Thymus (tissue), 11 donors: Measurements from ENCODE around the gene TTLL10. TPM values are rescaled to one million over a fixed set of nuclear protein-coding genes. Genes with fewer than 3 reads are reported as not detected.
A peak's percentile ranks its signal among the peaks of the same experiment; 100 is the strongest.

Source experiments
- DNase-seq, 9 donors: peaks; one replicate each; pipeline ENCODE4 v3.0.0-alpha.2; 2013; ENCODE audit warnings: low spot score in 9 of 9, low read depth in 6 of 9, missing footprints in 1 of 9
- H3K27ac ChIP-seq, 2 donors: one replicate each; pipeline ENCODE4 v1.5.1; 2013; ENCODE audit warnings: control low read depth in 1 of 2, low read depth in 1 of 2, low read length in 1 of 2, mild to moderate bottlenecking in 1 of 2, moderate library complexity in 1 of 2
- H3K27me3 ChIP-seq, 2 donors: one replicate each; pipeline ENCODE4 v1.5.1; 2013; ENCODE audit warnings: low read length in 1 of 2; ENCODE audit not compliant: control insufficient read depth in 2 of 2, insufficient read depth in 1 of 2
- H3K36me3 ChIP-seq, 2 donors: one replicate each; pipeline ENCODE4 v1.5.1; 2013; ENCODE audit warnings: low read length in 1 of 2, mild to moderate bottlenecking in 1 of 2, moderate library complexity in 1 of 2; ENCODE audit not compliant: control insufficient read depth in 2 of 2, insufficient read depth in 2 of 2
- H3K4me1 ChIP-seq, 2 donors: one replicate each; pipeline ENCODE4 v1.5.1; 2013; ENCODE audit warnings: low read length in 2 of 2; ENCODE audit not compliant: control insufficient read depth in 2 of 2, insufficient read depth in 2 of 2
- H3K4me3 ChIP-seq, 2 donors: one replicate each; pipeline ENCODE4 v1.5.1; 2013; ENCODE audit warnings: low read length in 2 of 2, control low read depth in 1 of 2, mild to moderate bottlenecking in 1 of 2
- H3K9me3 ChIP-seq, 2 donors: one replicate each; pipeline ENCODE4 v1.5.1; 2013; ENCODE audit warnings: low read length in 1 of 2, mild to moderate bottlenecking in 1 of 2; ENCODE audit not compliant: control insufficient read depth in 2 of 2, insufficient read depth in 1 of 2
- WGBS: extraction: QIAGEN DNeasy Blood & Tissue Kit; methylation state at CpG from one replicate; pipeline ENCODE4 v1.1.7; 2013; 5-methylcytosine and 5-hydroxymethylcytosine counted together
- polyA plus RNA-seq: library from polyadenylated mRNA; stranded (reverse); fragments of 200-250 nt; gene quantifications from one replicate; pipeline ENCODE4 v1.2.3, GENCODE V29; 2013
- total RNA-seq: library from RNA; stranded (reverse); fragments of 120-200 nt; gene quantifications from one replicate; pipeline ENCODE4 v1.2.4, GENCODE V29; 2013
- donor health status: healthy.

The TTLL10 gene
- total and polyA plus RNA-seq, 2 donors = 0.14 to 0.27 TPM

DNA sequence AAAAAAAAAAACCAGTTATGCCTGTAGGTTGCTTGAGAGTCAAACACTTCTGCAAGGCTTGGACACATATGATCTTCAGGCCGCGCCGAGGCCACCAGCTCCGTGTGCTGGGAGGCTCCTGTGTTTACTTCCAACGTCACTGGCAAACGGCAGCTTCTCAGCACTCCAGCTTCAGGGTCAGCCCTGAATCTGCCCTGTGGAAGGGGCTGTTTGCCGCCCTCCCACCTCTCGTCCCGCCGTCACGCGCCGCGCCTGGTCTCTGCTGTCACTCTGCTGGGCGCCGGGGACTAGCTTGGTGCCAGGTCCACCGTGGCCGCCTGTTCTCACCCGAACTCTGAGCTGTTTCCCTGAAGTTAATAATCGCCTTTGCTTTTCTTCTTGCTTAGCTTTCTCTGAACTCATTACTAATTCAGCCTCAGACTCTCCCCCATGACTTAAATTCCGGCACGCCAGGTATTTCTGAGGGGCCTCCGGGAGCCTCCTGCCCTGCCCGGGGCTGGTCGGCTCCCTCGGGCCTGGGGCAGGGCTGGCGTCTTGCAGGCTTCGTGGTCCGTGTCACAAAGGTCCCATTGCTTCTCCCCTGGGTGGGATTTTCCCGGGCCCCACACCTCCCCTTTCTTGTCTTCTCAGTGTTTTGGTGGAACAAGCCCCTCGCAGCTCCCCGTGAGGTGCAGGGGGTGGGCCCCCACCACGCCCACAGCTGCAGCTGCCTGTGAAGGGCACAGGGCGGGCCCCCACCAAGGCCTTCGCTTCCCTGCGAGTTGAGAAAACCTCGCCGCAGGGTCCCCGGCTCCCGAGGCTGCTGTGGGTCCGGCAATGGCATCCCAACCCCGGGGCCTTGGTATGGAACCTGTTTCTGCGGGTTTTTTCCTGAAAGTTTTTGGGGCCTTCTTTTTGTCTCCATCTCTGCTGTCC lies 43.2 kb upstream of the TTLL10 start:
- H3K27me3 ChIP-seq = peaks cover 0 to 3% of the 10 kb centered on the region in 2 donors

DNA sequence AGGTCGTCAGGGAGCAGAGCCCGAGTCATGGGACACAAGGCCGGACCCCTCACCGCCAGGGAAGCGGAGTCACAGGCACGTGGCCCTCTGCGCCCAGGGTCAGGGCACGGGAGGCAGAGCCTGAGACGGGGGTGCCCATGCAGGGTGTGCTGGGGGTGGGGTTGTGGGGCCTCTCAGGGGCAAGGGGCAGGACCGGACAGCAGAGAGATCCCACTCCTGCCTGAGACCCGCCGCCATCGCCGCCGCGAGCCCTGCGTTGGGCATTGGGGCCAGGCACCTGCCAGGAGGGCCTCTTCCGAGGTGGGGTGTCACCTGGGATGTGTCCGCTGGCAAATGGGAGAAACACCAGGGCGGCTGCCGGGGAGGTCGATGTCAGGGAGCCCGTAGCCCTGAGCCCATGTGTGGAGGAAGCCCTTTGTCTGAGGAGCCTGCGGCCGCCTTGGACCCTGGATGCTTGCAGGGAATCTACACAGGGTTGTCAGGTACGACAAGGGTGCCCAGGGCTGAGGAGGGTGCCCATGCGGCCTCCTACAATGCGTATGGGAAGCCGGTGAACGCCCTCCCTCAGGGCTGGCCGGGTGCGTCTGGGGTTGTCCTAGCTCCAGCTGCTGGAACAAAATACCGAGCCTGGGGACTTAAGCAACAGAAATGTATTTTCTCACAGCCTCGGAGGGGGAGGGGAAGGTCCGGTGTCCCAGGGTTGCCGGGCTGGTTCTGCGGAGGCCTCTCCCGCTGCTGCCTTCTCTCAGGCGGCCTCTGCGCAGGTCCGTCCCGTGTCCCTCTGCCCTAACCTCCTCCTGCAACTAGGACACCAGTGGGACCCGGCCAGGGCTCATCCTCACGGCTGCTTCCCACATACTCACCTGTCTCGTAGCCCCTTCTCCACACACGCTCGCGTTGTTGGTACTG lies 41.4 kb upstream of the TTLL10 start:
- WGBS = 94% methylated on average over 48 of the region's 48 CpGs
- Histone ChIP-seq H3K27me3 (peaks cover 0 to 13% of the 10 kb centered on the region in 2 donors), H3K36me3 (no peaks in the 10 kb centered on the region), H3K4me1 (peaks cover 15 to 34% of the 10 kb centered on the region in 2 donors), H3K9me3 (peaks cover 0 to 6% of the 10 kb centered on the region in 2 donors), H3K27ac (no peak overlapping the region), H3K4me3 (no peak overlapping the region)
- DNase-seq = no peak

More for the DNA sequence above, 43.2 kb upstream of the TTLL10 start:
- WGBS = 95% methylated on average over 43 of the region's 43 CpGs
- no peak overlapping the region for H3K27ac ChIP-seq
- H3K4me1 ChIP-seq = peaks cover 3 to 16% of the 10 kb centered on the region in 2 donors
- DNase-seq = no peak
- H3K36me3 ChIP-seq = no peaks in the 10 kb centered on the region
- no peak overlapping the region for H3K4me3 ChIP-seq
- H3K9me3 ChIP-seq = peaks cover 0 to 6% of the 10 kb centered on the region in 2 donors

DNA sequence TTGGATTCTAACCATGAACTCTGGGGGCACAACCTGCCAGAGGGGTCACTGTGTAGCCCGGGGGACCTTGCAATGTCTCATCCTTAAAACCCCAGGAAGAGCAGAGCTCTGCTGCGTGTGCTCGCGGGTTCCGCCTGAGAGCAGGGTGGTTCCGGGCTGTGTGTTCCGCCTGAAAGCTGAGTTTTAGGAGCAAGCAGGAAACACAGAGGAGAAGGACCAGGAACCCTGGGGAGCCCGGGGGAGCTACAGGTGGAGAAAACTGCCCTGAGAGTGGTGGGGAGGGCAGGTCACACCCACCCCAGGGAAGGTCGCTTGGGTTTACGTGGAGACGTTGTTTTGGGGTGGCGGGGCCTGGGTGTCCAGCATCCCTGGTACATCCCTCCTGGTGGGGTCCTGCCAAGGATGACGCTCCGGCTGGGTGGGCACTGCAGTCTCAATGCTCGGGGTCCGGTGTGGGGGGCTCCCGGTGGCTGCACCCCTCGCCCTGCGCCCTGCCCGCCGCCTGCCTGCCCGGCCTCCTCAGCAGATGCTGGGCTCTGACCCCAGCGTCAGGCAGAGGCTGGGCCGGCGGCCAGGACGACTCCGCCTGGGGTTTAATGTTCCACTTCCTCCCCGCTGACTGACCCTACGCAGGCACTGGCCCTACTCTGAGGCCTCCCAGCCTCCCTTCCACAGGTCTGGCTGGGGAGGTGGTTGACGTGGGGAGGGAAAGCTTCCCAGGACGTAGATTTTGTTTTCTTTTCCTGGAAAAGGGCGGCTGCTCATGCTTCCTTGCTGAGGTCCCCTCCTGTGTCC lies 40.5 kb upstream of the TTLL10 start:
- H3K36me3 ChIP-seq = no peaks in the 10 kb centered on the region
- 91% methylated on average over 32 of the region's 32 CpGs for WGBS
- peaks cover 19 to 42% of the 10 kb centered on the region in 2 donors for H3K4me1 ChIP-seq
- peaks cover 0 to 15% of the 10 kb centered on the region in 2 donors for H3K27me3 ChIP-seq
- no peak overlapping the region for H3K4me3 ChIP-seq
- H3K27ac ChIP-seq = no peak overlapping the region
- no peak for DNase-seq
- H3K9me3 ChIP-seq = peaks cover 0 to 6% of the 10 kb centered on the region in 2 donors

DNA sequence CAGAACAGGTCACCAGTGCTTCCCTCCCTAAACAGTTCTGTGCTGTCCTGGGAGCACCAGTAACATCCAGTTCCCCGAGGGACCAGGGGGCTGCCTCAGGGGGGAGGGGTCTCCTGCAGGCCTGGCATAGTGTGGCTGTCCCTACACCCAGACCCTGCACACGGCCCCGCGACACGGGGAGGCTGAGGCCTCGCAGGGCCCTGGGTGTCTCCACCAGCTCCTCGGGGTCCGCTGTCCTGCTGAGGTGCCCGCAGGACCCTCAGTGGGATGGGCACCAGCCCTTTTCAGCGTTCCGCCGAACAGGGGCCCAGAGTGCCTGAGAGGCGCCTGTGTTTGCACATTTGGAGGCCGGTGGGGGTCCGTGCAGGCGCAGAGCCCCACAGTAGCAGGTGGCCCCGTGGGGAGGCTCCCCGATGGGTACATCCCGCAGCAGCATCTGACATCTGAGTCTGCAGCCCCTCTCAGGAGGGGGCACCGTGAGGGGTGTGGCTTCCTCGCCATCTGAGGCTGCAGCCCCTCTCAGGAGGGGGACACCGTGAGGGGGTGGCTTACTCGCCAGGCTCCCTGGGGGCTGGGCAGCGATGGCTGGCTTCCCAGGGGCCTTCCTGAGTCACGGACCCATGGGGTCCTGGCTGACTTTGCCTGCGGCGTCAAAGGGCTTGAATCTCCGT lies 39.2 kb upstream of the TTLL10 start:
- Histone ChIP-seq H3K36me3 (no peaks in the 10 kb centered on the region), H3K9me3 (peaks cover 0 to 9% of the 10 kb centered on the region in 2 donors), H3K4me1 (peaks cover 19 to 44% of the 10 kb centered on the region in 2 donors), H3K27ac (no peak overlapping the region), H3K27me3 (peaks cover 0 to 15% of the 10 kb centered on the region in 2 donors), H3K4me3 (no peak overlapping the region)
- DNase-seq = peak in 1 of 9 donors; percentile 57
- 83% methylated on average over 28 of the region's 28 CpGs for WGBS

DNA sequence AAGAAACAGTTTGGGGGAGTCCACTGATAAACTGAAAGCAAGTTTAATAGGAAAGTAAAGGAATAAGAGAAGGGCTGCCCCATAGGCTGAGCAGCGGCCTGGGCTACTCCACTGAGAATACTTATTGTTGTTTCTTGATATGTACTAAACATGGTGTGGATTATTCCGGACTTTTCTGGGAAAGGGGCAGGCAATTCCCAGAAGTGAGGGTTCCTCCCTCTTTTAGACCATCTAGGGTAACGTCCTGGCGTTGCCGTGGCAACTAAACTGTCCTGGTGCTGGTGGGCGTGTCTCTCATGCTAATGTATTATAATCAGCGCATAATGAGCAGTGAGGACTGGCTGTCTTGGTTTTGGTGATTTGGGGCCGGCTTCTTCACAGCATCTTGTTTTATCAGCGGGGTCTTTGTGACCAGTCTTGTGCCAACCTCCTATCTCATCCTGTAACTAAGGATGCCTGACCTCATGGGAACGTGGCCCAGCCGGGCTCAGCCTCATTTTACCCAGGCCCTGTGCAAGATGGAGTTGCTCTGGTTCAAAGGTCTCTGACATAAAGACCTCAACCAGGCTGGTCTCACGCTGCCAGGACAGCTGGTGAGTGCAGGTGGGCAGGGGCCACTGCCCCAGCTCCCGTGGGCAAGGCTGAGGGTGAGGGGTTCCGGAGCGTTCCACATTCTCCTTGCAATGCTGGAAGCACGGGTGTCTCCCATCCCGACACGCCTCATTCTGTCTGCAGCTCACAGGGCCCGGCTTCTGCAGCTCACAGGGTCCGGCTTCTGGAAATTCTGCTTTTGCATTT lies 38.1 kb upstream of the TTLL10 start:
- DNase-seq = no peak
- peaks cover 0 to 14% of the 10 kb centered on the region in 2 donors for H3K27me3 ChIP-seq
- WGBS = 96% methylated on average over 20 of the region's 20 CpGs
- no peak overlapping the region for H3K27ac ChIP-seq
- no peaks in the 10 kb centered on the region for H3K36me3 ChIP-seq
- no peak overlapping the region for H3K4me3 ChIP-seq
- H3K9me3 ChIP-seq = peaks cover 0 to 9% of the 10 kb centered on the region in 2 donors
- H3K4me1 ChIP-seq = peaks cover 19 to 44% of the 10 kb centered on the region in 2 donors

DNA sequence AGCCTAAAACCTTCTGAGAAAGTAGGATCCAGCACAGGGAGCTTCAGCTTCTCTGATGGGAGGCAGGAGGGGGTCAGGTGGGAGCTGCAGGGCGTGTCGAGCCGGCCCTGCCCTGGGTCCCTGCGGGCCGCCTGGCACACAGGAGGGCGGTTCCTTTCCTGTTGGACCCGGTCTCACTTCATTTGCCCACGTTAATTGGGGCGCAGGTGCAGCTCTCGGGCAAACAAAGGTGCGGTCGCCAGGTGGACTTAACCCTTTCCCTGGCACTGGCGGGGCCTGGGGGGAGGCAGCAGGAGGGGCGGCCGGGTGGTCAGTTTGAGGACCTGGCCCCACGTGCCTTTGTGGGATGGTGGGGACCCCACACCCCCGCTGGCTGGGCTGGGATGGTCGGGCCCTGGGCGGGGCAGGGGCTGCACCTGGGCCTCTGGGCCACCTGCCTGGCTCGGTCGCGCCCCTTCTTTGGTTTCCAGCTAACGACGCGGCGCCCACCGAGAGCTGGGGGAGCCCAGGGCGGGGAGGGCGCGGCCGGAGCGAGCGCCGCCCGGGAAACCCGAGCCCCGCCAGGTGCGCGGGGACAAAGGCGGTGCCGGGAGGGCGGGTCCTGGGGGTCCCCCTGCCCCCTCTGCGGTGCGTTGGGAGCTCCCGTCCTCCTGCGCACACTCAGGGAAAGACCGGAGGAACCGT lies 37.0 kb upstream of the TTLL10 start:
- peak in 3 of 9 donors; percentile 35 to 51 (median 46) for DNase-seq
- WGBS = 7% methylated on average over 48 of the region's 48 CpGs
- Histone ChIP-seq H3K4me1 (peaks cover 19 to 47% of the 10 kb centered on the region in 2 donors), H3K36me3 (no peaks in the 10 kb centered on the region), H3K4me3 (peak overlapping the region in 1 of 2 donors; percentile 40), H3K9me3 (peaks cover 0 to 9% of the 10 kb centered on the region in 2 donors), H3K27ac (no peak overlapping the region), H3K27me3 (peaks cover 0 to 14% of the 10 kb centered on the region in 2 donors)

DNA sequence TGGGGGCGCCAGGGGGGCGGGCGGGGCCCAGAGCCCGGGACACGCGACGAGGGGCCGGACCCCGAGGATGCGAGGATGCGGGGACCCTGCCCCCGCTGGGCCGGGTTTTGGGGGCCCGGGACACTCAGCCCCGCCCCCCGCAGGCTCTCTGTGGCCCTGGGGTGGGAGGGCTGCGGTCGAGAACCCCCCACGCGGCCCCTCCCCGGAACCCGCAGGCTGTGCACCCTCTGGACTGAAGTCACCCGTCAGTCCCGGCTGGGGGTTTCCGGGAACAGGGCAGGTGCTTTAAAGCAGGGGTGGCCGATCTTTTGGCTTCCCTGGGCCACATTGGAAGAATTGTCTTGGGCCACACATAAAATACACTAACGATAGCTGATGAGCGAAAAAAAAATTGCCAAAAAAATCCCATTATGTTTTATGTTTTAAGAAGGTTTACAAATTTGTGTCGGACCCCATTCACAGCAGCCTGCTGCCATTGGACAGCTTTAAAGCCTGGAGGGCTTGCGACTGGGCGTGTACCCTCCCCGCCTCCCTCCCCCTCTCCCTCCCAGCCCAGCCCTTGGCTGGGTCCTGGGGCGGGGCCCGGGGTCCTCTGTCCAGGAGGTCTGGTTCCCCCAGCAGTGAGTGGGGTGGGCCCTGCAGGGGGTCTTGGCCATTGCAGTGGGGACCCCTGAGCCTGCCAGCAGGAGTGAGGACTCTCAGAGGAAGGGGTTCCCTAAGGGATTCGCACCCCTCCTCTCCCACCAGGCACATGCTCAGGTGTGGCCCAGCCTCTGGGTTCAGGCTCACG lies 36.2 kb upstream of the TTLL10 start:
- H3K27ac ChIP-seq = no peak overlapping the region
- peaks cover 0 to 14% of the 10 kb centered on the region in 2 donors for H3K27me3 ChIP-seq
- peaks cover 0 to 9% of the 10 kb centered on the region in 2 donors for H3K9me3 ChIP-seq
- peak overlapping the region in 1 of 2 donors; percentile 40 for H3K4me3 ChIP-seq
- WGBS = 10% methylated on average over 36 of the region's 36 CpGs
- peak in 3 of 9 donors; percentile 43 to 69 (median 49) for DNase-seq
- H3K36me3 ChIP-seq = no peaks in the 10 kb centered on the region
- peaks cover 19 to 49% of the 10 kb centered on the region in 2 donors for H3K4me1 ChIP-seq
